ENCODE results near the gene GREM2.

Gene GREM2

GRCh38 chr1:240611619-240612480, at the start of gene GREM2:
Gene GREM2 (minus strand): TSS chr1:240612155. CDS start chr1:240493475, 118,680 bp downstream.
- DNase-seq (ENCODE audit: insufficient read length, low spot score) (peak; percentile 34), FAIRE-seq (no peak)

GRCh38 chr1:240658312-240658960, 46.5 kb upstream of the GREM2 start:
- no peak for TF ChIP-seq POLR2A (IDR thresholded peaks at IDR 0.05; ENCODE audit: low read depth, low read length)
- DNase-seq (ENCODE audit: insufficient read length, low spot score) = no peak
- no peak for FAIRE-seq

More at GRCh38 chr1:240611619-240612480, at the start of gene GREM2:
- no peak for TF ChIP-seq POLR2A (IDR thresholded peaks at IDR 0.05; ENCODE audit: low read depth, low read length)

DNA sequence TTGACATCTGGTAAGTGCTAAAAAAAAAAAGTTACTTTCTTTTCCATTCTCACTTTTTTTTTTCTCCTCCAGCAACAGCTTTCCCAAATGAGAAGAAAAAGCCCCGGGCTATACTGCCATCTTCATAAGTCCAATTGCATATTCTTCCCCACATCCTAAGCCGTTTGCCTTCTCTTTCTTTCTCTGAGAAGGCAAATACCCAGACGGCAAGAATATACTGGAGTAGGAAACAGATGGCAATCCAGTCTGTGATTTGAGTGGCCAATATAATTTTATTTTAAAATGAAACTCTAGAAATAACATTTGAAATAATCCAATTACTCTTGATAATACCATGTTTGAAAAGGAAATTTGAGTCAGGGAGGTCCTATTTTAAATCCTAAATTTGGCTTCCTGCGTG, 44.6 kb upstream of the GREM2 start:
- FAIRE-seq = no peak
- TF ChIP-seq POLR2A (IDR thresholded peaks at IDR 0.05; ENCODE audit: low read depth, low read length) = no peak
- DNase-seq (ENCODE audit: insufficient read length, low spot score) = no peak

GRCh38 chr1:240652961-240653409, 41.0 kb upstream of the GREM2 start:
- DNase-seq (ENCODE audit: insufficient read length, low spot score) (no peak), FAIRE-seq (no peak)
- TF ChIP-seq POLR2A (IDR thresholded peaks at IDR 0.05; ENCODE audit: low read depth, low read length) = no peak

DNA sequence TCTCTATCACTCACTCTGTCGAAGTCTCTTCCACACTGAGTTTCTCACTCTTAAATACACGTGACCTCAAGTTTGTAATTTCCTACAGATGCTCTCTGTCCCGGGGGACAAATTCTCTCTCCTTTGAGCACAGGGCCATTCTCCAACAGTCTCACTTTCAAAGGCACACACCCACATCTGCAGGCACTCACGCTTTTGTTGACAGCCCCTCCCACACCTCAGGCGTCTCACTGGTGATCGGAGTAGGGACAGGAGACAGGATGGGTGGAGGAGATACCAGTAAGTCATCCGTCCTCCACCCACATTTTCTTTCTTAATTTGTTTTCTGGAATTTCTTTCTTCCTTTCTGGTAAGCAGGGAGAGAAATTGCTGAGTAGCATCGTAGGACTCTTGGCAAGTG, 40.6 kb upstream of the GREM2 start:
- no peak for FAIRE-seq

DNA sequence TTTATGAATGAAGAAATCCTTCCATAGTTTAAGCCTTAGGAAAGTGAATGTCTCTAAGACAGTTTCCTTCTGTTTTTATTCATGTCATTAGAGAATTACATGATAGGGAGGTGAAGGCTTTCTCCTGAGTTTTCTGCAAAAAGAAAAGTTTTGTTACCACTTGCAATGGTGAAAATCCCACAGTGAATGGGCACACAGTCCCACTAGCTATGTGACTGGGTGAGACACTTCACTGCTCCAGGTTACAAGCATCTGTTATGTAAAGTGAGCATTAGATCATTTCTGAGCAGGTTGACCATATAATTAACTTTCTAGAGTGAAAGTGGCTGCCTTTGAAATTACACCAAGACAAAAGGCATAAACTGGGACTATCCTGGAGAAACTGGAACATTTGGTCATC, 38.9 kb upstream of the GREM2 start:
- DNase-seq (ENCODE audit: insufficient read length, low spot score) (no peak), FAIRE-seq (no peak)
- no peak for TF ChIP-seq POLR2A (IDR thresholded peaks at IDR 0.05; ENCODE audit: low read depth, low read length)

More for the DNA sequence above, 40.6 kb upstream of the GREM2 start:
- no peak for DNase-seq (ENCODE audit: insufficient read length, low spot score)
- TF ChIP-seq POLR2A (IDR thresholded peaks at IDR 0.05; ENCODE audit: low read depth, low read length) = no peak

DNA sequence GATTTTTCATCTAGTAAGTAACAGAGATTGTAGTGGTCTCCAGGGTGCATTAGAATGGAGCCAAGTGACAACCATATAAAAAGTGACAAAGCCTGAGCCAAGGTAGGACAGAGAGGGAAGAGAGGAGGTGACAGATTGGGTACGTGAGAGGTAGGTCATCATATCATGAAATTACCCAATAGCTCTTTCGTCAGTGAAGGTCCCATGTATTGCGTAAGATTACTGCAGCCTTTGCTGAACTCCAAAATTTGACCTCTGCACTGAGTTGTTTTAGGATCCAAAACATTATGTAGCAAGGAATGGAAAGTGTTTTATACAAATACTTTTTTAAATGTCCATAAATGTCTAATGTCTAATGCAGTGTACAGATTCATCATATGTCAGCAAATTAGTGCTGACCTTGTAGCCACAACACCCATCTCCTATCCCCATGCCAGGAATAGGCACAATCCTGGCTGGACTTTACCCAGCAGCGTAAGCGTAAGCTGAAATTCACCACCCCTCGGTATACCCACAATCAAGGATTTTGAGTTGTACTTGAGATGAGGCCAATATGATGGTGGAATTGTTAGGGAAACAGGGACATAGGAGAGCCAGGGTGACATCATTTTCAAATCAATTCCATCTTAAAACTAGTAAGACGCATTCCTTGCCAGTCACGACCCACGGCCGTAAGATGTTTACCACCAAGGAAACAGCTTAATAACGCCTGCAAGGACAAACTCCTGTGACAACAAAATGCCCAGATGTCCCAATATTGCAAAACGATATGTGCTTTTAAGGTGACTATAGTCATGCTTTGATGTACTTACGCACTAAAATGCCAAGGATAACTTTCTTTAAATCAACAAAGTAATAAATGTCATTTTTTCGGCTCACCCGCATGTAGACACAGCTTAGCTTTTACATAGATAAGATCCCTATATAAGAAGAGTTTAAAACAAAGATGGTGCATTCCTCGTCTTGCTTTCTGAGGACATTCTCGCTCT, 38.1 kb upstream of the GREM2 start:
- DNase-seq (ENCODE audit: insufficient read length, low spot score) = no peak
- TF ChIP-seq POLR2A (IDR thresholded peaks at IDR 0.05; ENCODE audit: low read depth, low read length) = no peak
- FAIRE-seq = no peak

DNA sequence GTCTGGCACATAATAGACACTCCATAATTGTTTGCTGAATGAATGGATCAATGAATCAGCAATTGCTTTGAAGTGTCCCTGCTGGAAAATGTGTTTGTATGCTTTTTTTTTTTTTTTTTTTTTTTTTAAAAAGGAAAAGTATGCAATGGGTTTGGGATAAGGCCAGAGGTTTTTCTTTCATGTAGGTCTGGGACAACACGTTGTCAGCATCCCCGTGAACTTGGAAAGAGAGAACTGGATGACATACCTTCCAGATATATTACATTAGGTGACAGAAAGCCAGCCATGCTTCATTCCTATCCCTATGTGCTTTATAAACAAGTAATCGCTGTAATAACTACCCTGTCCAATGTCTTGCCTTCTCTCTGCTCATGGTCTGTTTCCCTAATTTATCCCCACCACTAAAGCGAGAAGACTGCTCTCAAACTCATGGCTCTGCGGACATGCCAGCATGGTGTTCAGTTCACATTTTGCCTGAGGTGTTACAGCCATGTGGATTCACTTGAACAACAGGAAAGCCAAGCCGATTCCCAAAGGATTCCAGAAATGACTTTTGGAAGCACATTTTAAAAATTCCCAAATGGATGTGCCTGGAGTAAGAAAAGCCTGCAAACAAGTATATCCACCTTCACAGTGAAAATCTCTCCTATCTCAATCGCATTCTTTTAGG, 34.8 kb upstream of the GREM2 start:
- no peak for FAIRE-seq
- no peak for TF ChIP-seq POLR2A (IDR thresholded peaks at IDR 0.05; ENCODE audit: low read depth, low read length)
- no peak for DNase-seq (ENCODE audit: insufficient read length, low spot score)

- no peak for DNase-seq (ENCODE audit: insufficient read length, low spot score)
- no peak for TF ChIP-seq POLR2A (IDR thresholded peaks at IDR 0.05; ENCODE audit: low read depth, low read length)
- FAIRE-seq = no peak
Observed at GRCh38 chr1:240644732-240645131, 32.8 kb upstream of the GREM2 start.

GRCh38 chr1:240635466-240636256, 23.7 kb upstream of the GREM2 start:
- FAIRE-seq (no peak), DNase-seq (ENCODE audit: insufficient read length, low spot score) (no peak)
- TF ChIP-seq POLR2A (IDR thresholded peaks at IDR 0.05; ENCODE audit: low read depth, low read length) = no peak

DNA sequence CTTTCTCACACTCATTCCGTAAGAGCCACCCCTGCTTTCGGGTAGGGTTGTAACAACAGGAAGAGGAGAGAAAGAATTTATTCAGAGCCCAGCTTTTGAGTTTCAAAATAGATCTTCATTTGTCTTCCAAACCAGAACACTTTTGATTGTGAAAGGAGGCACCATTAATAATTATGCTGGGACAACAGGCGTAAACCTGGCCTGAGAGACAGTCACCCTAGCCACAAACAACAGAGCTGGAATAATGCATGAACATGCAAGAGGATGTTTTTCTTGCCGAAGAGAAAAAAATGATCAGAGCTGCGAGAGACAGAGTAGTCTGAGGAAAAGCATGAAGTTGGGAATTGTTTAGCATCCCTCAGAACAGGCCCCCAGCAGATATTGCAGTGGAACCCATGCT, 18.5 kb upstream of the GREM2 start:
- DNase-seq (ENCODE audit: insufficient read length, low spot score) (no peak), FAIRE-seq (no peak)
- no peak for TF ChIP-seq POLR2A (IDR thresholded peaks at IDR 0.05; ENCODE audit: low read depth, low read length)

DNA sequence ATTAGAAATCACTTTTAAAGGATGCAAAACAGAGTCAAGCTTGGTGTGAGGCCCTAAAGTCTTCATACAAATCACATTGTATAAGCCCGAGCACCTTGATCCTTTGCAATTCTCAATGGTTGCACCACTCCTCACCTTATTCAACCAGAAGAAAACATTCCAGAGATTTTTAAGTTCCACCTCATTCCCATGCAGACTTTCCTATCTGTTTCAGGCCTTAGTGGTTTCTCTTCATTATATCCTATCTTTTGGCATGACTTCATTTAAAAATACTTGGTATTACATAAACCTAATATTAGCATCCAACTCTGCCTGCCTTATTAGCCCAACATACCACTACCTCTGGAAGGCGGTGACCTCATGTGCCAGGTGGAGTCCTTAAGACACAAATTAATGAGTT, 9.3 kb upstream of the GREM2 start:
- FAIRE-seq = no peak
- DNase-seq (ENCODE audit: insufficient read length, low spot score) = no peak
- TF ChIP-seq POLR2A (IDR thresholded peaks at IDR 0.05; ENCODE audit: low read depth, low read length) = no peak

All from H54 (cell line).